Ishikawa (cell line): ENCODE measurements around the gene PDE4D.

Source experiments
- CEBPB ChIP-seq: IDR thresholded peaks from 2 replicates; pipeline ENCODE4 v1.6.1; 2012
- CREB1 ChIP-seq: IDR thresholded peaks from 2 replicates; pipeline ENCODE4 v1.6.1; 2012; ENCODE audit warnings: low read depth
- EGR1 ChIP-seq: IDR thresholded peaks from 2 replicates; pipeline ENCODE4 v1.6.1; 2012
- EP300 ChIP-seq: IDR thresholded peaks from 2 replicates; pipeline ENCODE4 v1.6.1; 2012; ENCODE audit warnings: borderline replicate concordance
- FOXM1 ChIP-seq: IDR thresholded peaks from 2 replicates; pipeline ENCODE4 v1.6.1; 2012; ENCODE audit warnings: low read depth, borderline replicate concordance
- NFIC ChIP-seq: IDR thresholded peaks from 2 replicates; pipeline ENCODE4 v1.6.1; 2012
- RAD21 ChIP-seq: IDR thresholded peaks from 2 replicates; pipeline ENCODE4 v1.6.1; 2012; ENCODE audit warnings: low read depth
- TAF1 ChIP-seq: IDR thresholded peaks from 2 replicates; pipeline ENCODE4 v1.6.1; 2012; ENCODE audit warnings: low read depth, mild to moderate bottlenecking
- TCF12 ChIP-seq: IDR thresholded peaks from 2 replicates; pipeline ENCODE4 v1.6.1; 2012; ENCODE audit warnings: low read depth
- TEAD4 ChIP-seq: IDR thresholded peaks from 2 replicates; pipeline ENCODE4 v1.6.1; 2012
- YY1 ChIP-seq: IDR thresholded peaks from 2 replicates; pipeline ENCODE4 v1.6.1; 2012; ENCODE audit warnings: low read depth
- ZBTB7A ChIP-seq: IDR thresholded peaks from 2 replicates; pipeline ENCODE4 v1.6.1; 2012; ENCODE audit warnings: low read depth
- TF ChIP-seq, protein P1 (sequence below): IDR thresholded peaks from 2 replicates; pipeline ENCODE4 v1.6.1; 2012
- TF ChIP-seq, protein P2 (sequence below): IDR thresholded peaks from 2 replicates; pipeline ENCODE4 v1.6.1; 2012; ENCODE audit warnings: low read depth, mild to moderate bottlenecking
- TF ChIP-seq, protein P3 (sequence below): IDR thresholded peaks from 2 replicates; pipeline ENCODE4 v1.6.1; 2012

The PDE4D gene

DNA sequence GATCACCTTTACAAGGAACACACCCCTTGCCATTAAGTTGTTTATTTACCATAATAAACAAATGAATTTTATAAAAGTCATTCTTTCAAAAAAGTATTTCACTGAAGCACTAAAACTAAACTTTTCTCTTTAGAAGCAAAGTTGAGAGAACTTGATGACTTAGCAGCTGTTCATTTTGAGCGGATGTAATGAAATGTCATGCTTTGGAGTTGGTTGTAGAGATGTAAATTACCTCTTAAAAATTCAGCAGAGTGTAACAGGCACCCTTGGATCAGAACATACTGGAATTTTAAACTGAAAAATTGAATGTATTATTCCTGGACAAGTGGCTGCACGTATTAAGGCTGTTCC, 617.2 kb downstream of the PDE4D start:
- no peak for TF ChIP-seq NFIC
- TF ChIP-seq CEBPB = no peak
- TF ChIP-seq RAD21 = no peak
- no peak for TF ChIP-seq YY1
- no peak for TF ChIP-seq ZBTB7A
- no peak for TF ChIP-seq CREB1
- TF ChIP-seq, protein P1, sequence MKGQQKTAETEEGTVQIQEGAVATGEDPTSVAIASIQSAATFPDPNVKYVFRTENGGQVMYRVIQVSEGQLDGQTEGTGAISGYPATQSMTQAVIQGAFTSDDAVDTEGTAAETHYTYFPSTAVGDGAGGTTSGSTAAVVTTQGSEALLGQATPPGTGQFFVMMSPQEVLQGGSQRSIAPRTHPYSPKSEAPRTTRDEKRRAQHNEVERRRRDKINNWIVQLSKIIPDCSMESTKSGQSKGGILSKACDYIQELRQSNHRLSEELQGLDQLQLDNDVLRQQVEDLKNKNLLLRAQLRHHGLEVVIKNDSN = no peak
- TF ChIP-seq FOXM1 = no peak

DNA sequence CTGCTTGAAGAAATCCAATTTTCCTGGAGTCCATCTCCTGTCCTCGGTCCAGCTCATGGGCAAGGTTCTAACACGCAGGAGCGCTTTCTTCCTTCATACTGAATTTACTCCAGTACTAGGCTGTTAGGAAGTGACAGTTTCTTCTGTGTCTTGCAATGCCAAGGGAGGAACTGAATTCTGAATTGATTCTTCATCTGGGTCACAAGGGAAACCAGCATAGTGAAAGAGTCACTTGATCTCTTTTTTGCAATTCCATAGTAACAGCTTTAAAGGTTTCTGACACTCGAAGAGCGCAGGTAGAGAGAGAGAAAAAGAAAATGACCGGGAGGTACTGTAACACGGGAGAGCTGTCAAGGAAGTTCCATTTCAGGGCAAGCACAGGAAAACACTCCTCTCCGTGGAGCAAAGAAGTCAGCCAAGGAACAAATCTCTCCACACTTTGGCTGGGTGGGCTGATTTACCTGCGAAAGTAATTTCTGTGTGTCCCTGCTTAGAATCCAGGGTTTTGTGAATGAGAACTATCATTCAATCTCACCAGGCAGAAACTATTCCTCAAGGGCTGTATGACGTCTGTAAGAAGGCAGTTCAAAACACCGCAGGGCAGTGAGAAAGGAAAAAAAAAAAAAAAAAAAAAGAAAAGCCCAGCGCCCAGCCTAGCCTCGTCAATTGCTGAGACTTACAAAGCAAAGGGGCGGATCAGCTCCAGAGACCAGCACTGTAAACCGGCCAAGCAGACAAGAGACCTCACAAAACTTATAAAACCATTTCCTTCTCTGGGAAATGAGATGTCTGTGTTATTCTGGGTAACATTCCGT, 617.8 kb downstream of the PDE4D start:
- TF ChIP-seq ZBTB7A = no peak
- no peak for TF ChIP-seq NFIC
- TF ChIP-seq, protein P2, sequence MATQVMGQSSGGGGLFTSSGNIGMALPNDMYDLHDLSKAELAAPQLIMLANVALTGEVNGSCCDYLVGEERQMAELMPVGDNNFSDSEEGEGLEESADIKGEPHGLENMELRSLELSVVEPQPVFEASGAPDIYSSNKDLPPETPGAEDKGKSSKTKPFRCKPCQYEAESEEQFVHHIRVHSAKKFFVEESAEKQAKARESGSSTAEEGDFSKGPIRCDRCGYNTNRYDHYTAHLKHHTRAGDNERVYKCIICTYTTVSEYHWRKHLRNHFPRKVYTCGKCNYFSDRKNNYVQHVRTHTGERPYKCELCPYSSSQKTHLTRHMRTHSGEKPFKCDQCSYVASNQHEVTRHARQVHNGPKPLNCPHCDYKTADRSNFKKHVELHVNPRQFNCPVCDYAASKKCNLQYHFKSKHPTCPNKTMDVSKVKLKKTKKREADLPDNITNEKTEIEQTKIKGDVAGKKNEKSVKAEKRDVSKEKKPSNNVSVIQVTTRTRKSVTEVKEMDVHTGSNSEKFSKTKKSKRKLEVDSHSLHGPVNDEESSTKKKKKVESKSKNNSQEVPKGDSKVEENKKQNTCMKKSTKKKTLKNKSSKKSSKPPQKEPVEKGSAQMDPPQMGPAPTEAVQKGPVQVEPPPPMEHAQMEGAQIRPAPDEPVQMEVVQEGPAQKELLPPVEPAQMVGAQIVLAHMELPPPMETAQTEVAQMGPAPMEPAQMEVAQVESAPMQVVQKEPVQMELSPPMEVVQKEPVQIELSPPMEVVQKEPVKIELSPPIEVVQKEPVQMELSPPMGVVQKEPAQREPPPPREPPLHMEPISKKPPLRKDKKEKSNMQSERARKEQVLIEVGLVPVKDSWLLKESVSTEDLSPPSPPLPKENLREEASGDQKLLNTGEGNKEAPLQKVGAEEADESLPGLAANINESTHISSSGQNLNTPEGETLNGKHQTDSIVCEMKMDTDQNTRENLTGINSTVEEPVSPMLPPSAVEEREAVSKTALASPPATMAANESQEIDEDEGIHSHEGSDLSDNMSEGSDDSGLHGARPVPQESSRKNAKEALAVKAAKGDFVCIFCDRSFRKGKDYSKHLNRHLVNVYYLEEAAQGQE = no peak
- no peak for TF ChIP-seq RAD21
- TF ChIP-seq CEBPB = no peak

DNA sequence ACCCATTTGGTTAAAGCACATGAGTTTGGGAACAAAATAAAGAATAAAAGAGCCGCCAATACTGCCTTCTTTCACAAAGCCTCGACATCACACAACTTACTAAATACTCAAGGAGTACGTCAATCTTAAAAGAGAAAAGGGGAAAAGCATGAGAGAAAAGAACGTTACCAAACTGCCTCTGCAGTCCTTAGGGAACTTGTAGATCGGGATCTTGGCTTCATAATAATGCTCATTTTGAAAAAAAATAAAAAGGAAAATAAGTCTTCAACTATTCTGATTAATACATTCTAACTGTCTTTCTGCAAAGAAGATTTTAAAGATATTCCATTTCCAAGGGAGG, 618.4 kb downstream of the PDE4D start:
- TF ChIP-seq YY1 (no peak), EGR1 (no peak), NFIC (no peak), CEBPB (no peak)

DNA sequence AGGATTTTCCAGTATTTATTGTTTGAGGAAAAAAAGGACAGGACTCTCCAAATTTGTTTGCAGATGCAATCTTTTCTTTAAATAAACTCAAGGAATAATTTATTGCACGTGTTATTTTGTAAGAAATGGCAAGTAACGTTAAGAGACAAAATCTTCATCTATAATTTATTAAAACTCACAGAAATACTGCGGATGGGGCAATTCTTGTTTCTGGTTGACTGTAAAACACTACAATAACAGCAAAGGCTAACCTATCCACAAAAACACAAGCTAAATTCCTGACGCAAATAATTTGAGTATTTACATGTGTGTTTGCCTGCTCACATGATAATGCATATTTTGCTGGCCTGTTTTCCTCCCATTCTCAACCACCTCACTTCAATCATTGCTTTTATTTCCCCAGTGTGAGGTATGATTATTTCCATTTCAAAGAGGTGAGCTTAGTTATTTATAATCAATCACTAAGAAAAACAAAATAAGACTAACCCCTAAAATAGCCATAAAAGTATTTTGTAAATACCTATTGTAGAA, 619.4 kb downstream of the PDE4D start:
- no peak for TF ChIP-seq RAD21
- TF ChIP-seq TEAD4 = no peak
- TF ChIP-seq CEBPB = no peak
- TF ChIP-seq YY1 = no peak
- TF ChIP-seq EP300 = no peak
- no peak for TF ChIP-seq EGR1
- TF ChIP-seq TAF1 = no peak
- no peak for TF ChIP-seq CREB1
- no peak for TF ChIP-seq TCF12
- no peak for TF ChIP-seq ZBTB7A
- no peak for TF ChIP-seq FOXM1
- TF ChIP-seq, protein P1 = no peak
- TF ChIP-seq, protein P3, sequence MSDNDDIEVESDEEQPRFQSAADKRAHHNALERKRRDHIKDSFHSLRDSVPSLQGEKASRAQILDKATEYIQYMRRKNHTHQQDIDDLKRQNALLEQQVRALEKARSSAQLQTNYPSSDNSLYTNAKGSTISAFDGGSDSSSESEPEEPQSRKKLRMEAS = no peak
- TF ChIP-seq, protein P2 = no peak
- no peak for TF ChIP-seq NFIC

DNA sequence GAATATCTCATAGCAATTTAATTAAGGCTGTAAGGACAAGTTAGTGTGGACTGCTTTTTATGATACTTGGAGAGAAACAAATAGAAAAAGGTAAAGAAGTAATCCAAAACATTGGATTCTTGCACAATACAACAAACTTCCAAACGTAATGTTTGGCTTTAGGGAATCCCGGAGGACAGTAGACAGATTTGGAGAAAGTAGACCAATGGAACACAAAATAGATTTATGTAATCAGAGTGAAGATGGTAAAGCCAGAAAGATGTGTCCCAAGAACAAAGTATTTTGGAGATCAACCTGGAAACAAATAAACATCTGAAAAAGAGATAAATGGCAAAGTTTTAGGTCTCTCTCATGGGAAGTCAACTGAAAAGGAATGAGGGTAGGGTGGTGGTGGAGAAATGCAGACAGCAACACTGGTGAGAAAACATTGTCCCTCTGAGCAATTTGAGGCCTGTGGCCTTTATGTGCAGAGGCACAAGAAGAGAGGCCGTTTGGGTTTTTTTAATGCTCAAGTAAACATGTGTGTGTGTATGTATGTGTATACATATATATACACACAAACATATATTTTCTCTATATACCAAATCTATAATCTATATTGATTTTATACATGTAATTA, 620.6 kb downstream of the PDE4D start:
- TF ChIP-seq TAF1 (no peak), CREB1 (no peak), RAD21 (no peak), ZBTB7A (no peak), YY1 (no peak), EP300 (no peak), NFIC (no peak), TCF12 (no peak), FOXM1 (no peak), TEAD4 (no peak), EGR1 (no peak), CEBPB (no peak)
- TF ChIP-seq, protein P1 = no peak
- TF ChIP-seq, protein P3 = no peak
- TF ChIP-seq, protein P2 = no peak
